ENCODE measurements around the gene TMEM129. TPM values are rescaled to one million over a fixed set of nuclear protein-coding genes. Genes with fewer than 3 reads are reported as not detected.

Gene TMEM129
- polyA plus RNA-seq, 1 donor from 2014 or later, result 42.1 TPM

DNA sequence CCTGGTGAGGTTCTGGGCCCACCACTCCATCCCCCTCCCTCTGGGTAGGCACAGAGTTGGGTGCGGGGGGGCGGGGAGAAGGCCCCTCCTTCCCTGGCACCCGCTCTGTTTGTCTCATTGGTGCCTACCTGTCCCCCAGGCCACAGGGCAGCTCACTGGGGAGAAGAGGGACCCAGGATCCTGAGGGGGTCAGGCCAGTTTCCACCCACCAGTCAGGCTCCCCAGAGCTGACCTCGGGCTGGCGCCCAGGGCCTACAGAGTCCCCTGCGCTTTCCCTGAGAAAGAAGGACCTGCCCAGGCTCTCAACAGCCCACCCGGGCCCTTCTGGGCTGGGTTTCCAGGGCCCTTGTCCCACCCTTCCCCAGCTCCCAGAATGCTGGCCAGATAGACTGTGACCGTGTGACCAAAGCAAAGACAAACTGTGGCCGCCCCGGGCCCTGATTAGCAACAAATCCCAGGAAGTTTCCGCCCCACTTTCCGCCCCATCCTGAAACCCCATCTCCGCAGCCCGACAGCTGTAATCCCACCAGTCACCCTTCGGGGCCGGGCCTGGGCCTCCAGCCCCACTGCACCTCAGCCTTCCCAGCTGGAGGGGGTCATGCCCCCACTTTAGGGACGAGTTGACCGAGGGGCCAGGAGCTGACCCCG lies 38.2 kb upstream of the TMEM129 start:
- no peaks in the 10 kb centered on the region for H4K20me1 ChIP-seq (ENCODE audit: insufficient read depth)
- H2AFZ ChIP-seq (ENCODE audit: low read depth, low read length), result no peak overlapping the region
- TF ChIP-seq RAD21 (conservative IDR thresholded peaks at IDR 0.05), result no peak
- TF ChIP-seq POLR2AphosphoS5 (IDR thresholded peaks at IDR 0.05), result no peak
- TF ChIP-seq, protein P1, sequence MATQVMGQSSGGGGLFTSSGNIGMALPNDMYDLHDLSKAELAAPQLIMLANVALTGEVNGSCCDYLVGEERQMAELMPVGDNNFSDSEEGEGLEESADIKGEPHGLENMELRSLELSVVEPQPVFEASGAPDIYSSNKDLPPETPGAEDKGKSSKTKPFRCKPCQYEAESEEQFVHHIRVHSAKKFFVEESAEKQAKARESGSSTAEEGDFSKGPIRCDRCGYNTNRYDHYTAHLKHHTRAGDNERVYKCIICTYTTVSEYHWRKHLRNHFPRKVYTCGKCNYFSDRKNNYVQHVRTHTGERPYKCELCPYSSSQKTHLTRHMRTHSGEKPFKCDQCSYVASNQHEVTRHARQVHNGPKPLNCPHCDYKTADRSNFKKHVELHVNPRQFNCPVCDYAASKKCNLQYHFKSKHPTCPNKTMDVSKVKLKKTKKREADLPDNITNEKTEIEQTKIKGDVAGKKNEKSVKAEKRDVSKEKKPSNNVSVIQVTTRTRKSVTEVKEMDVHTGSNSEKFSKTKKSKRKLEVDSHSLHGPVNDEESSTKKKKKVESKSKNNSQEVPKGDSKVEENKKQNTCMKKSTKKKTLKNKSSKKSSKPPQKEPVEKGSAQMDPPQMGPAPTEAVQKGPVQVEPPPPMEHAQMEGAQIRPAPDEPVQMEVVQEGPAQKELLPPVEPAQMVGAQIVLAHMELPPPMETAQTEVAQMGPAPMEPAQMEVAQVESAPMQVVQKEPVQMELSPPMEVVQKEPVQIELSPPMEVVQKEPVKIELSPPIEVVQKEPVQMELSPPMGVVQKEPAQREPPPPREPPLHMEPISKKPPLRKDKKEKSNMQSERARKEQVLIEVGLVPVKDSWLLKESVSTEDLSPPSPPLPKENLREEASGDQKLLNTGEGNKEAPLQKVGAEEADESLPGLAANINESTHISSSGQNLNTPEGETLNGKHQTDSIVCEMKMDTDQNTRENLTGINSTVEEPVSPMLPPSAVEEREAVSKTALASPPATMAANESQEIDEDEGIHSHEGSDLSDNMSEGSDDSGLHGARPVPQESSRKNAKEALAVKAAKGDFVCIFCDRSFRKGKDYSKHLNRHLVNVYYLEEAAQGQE (IDR thresholded peaks at IDR 0.05; ENCODE audit: borderline replicate concordance), result no peak
- TF ChIP-seq MXI1 (conservative IDR thresholded peaks at IDR 0.05; ENCODE audit: poor library complexity, severe bottlenecking), result no peak
- TF ChIP-seq CTCF (IDR thresholded peaks at IDR 0.05; ENCODE audit: poor library complexity, severe bottlenecking), result no peak
- no peak for TF ChIP-seq EZH2 (IDR thresholded peaks at IDR 0.05; ENCODE audit: borderline replicate concordance, insufficient read depth, low read length, poor library complexity, severe bottlenecking)
- TF ChIP-seq TAF1 (IDR thresholded peaks at IDR 0.05; ENCODE audit: low read depth), result no peak
- TF ChIP-seq SMC3 (conservative IDR thresholded peaks at IDR 0.05; ENCODE audit: poor library complexity), result no peak
- no peak for TF ChIP-seq EP300 (conservative IDR thresholded peaks at IDR 0.05; ENCODE audit: poor library complexity, severe bottlenecking)
- no peaks in the 10 kb centered on the region for H3F3A ChIP-seq (ENCODE audit: insufficient read depth, low read length, poor library complexity, severe bottlenecking)
- no peak overlapping the region for H3K4me3 ChIP-seq (ENCODE audit: low read length)
- H3K9me2 ChIP-seq (ENCODE audit: insufficient read depth, low read length), result no peaks in the 10 kb centered on the region
- H3K4me2 ChIP-seq (ENCODE audit: low read length), result no peak overlapping the region
- no peak overlapping the region for H3K27ac ChIP-seq (ENCODE audit: low read length)
- H3K79me2 ChIP-seq (replicated peaks; ENCODE audit: insufficient read depth, low read length), result no peaks in the 10 kb centered on the region
- H3K27me3 ChIP-seq (ENCODE audit: insufficient read depth, low read depth, low read length), result no peaks in the 10 kb centered on the region
- no peak overlapping the region for H3K9ac ChIP-seq (ENCODE audit: low read length)
- H3K36me3 ChIP-seq (ENCODE audit: insufficient read depth, low read length), result no peaks in the 10 kb centered on the region
- H3K9me3 ChIP-seq (ENCODE audit: low read length), result no peaks in the 10 kb centered on the region

DNA sequence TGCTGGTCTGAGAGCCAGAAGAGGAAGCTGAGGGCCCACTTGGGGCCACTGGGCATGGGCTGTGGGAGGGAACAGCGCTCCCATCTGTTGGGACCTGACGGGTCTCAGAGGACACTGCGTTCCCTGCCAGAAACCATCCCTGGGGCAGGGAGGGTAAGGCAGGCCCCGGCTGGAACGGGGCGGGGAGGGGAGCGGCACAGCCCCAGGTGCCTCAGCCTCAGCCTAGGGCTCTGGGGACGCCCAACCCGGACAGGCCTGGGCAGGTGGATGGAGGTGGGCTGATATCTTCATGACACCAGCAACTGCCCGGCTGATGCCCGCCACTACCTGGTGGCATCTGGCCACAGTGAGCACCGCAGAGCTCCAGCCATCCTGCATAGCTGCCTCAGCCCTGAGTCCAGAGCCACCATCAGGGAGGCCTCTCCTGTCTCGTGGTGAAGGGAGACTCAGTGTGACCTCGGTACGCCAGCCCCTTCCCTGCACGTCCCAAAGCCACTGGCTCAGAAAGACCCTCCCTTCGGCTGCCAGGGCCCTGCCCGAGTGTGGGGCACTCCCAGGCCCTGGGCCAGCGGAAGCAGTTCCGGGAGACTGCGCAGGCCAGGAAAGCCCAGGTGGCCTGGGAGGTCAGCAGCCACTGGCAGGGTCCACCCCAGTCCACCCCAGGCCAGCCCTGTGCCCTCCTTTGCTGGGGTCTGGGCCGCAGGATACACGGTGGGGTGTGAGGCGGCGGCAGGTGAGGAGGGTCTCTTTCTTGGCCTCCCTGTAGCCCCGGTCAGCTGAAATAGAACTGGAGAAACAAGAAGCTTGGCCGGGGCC lies 37.4 kb upstream of the TMEM129 start:
- Histone ChIP-seq H3K9ac (ENCODE audit: low read length) (no peak overlapping the region), H3K9me3 (ENCODE audit: low read length) (no peaks in the 10 kb centered on the region), H3K79me2 (replicated peaks; ENCODE audit: insufficient read depth, low read length) (no peaks in the 10 kb centered on the region), H3K4me2 (ENCODE audit: low read length) (no peak overlapping the region), H2AFZ (ENCODE audit: low read depth, low read length) (no peak overlapping the region), H3K27me3 (ENCODE audit: insufficient read depth, low read depth, low read length) (no peaks in the 10 kb centered on the region), H3K27ac (ENCODE audit: low read length) (no peak overlapping the region), H3F3A (ENCODE audit: insufficient read depth, low read length, poor library complexity, severe bottlenecking) (no peaks in the 10 kb centered on the region), H4K20me1 (ENCODE audit: insufficient read depth) (no peaks in the 10 kb centered on the region), H3K4me3 (ENCODE audit: low read length) (no peak overlapping the region), H3K9me2 (ENCODE audit: insufficient read depth, low read length) (no peaks in the 10 kb centered on the region), H3K36me3 (ENCODE audit: insufficient read depth, low read length) (no peaks in the 10 kb centered on the region)
- TF ChIP-seq POLR2AphosphoS5 (IDR thresholded peaks at IDR 0.05) (no peak), SMC3 (conservative IDR thresholded peaks at IDR 0.05; ENCODE audit: poor library complexity) (no peak), TAF1 (IDR thresholded peaks at IDR 0.05; ENCODE audit: low read depth) (no peak), CTCF (IDR thresholded peaks at IDR 0.05; ENCODE audit: poor library complexity, severe bottlenecking) (no peak), RAD21 (conservative IDR thresholded peaks at IDR 0.05) (no peak)
- TF ChIP-seq, protein P1 (IDR thresholded peaks at IDR 0.05; ENCODE audit: borderline replicate concordance), result no peak
